Measurements from ENCODE around the gene CUL3. TPM values are rescaled to one million over a fixed set of nuclear protein-coding genes. Genes with fewer than 3 reads are reported as not detected.

Gene CUL3
- total and polyA plus RNA-seq, 10 of the 15 experiments (the other 5 are each of a cell fraction or from before 2014, with no cell fraction given), result 22.0 to 95.4 (median 53.4) TPM

DNA sequence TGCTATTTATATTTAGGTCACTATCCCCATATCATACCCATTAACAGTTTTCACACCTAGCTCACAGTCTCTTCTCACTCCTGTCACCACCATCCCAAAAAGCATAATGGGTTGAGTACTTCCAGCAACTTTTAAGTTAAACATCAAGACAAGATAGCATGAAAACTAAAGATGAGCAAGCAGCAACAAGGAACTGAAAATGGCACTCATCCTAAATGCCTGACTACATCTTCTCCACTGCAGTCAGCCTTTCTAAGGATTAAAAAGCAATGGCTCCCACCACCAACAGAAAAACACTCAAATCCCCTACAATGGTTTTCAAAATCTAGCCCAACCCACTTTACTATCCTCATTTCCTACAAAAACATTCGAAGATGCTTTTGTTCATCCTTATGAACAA lies 38.2 kb downstream of the CUL3 start:
- peak overlapping the region; percentile 34 for H3K4me2 ChIP-seq (ENCODE audit: control insufficient read depth, insufficient read depth)
- FAIRE-seq, result no peak
- in situ Hi-C loops (cut with MboI), result no loop called here
- peaks cover 3% of the 10 kb centered on the region; the same call in 1 of the 2 replicates for H3K4me1 ChIP-seq (ENCODE audit: control insufficient read depth, insufficient read depth, low read length)
- intact Hi-C loops (cut with micrococcal nuclease; ENCODE audit: unreplicated experiment), result no loop called here
- CTCF ChIA-PET, result interaction anchor here (1.1 to 1.2 kb wide), 2 partner anchors 11 to 13 kb away, joined by 4 to 5 read pairs; no protein-coding TSS in a partner anchor
- no peaks in the 10 kb centered on the region for H3K27me3 ChIP-seq (replicated peaks in 1 of 2; ENCODE audit: control insufficient read depth in 2 of 2, insufficient read depth in 2 of 2, low read length in 1 of 2)
- H2AFZ ChIP-seq (ENCODE audit: control insufficient read depth, low read depth, low read length), result no peak overlapping the region
- 96% methylated on average over 1 of the region's 1 CpG for WGBS (ENCODE audit: insufficient coverage, insufficient replicate concordance, low lambda C conversion rate, missing lambda C conversion rate)
- POLR2A ChIA-PET, result interaction anchor here (0.6 to 2.2 kb wide), 6 partner anchors 14 to 115 kb away, joined by 3 to 11 read pairs (median 4); no protein-coding TSS in a partner anchor
- H4K20me1 ChIP-seq (ENCODE audit: control insufficient read depth, insufficient read depth), result no peaks in the 10 kb centered on the region
- no peaks in the 10 kb centered on the region; the same call in 2 of the 3 replicates for H3K9me3 ChIP-seq (replicated peaks; ENCODE audit: control insufficient read depth, insufficient read depth, low read length)
- DNase-seq (ENCODE audit: low read depth, low spot score), result no peak
- H3K36me3 ChIP-seq (ENCODE audit: control insufficient read depth in 2 of 2, insufficient read depth in 2 of 2, low read length in 1 of 2), result peaks cover 7 to 8% of the 10 kb centered on the region in 2 experiments; a peak in 3 of 4 replicates
- H3K79me2 ChIP-seq (ENCODE audit: control insufficient read depth, insufficient read depth, low read length), result peaks cover 51% of the 10 kb centered on the region
- H3K4me3 ChIP-seq, result no peak overlapping the region
- BruUV-seq (replicated peaks), result no TSS peak
- ATAC-seq, result peak; percentile 54
- H3K9ac ChIP-seq (ENCODE audit: control insufficient read depth, insufficient read depth, low read length), result no peak overlapping the region
- SMC1A ChIA-PET (ENCODE audit: uncharacterized antibody, unreplicated experiment), result interaction anchor here (1.0 to 7.1 kb wide), 6 partner anchors 14 to 492 kb away, joined by 3 to 47 read pairs (median 4); no protein-coding TSS in a partner anchor
- peak overlapping the region; percentile 1; the same call in 1 of the 2 replicates for H3K27ac ChIP-seq (ENCODE audit: control insufficient read depth, insufficient read depth)
- RAD21 ChIA-PET (ENCODE audit: unreplicated experiment), result interaction anchor here (0.7 to 1.9 kb wide), 6 partner anchors 15 to 687 kb away, joined by 3 to 9 read pairs (median 4); partner anchors contain the start of gene CUL3
- no peak for TF ChIP-seq NRF1 (conservative IDR thresholded peaks at IDR 0.05; ENCODE audit: low read depth, low read length)
- TF ChIP-seq ZNF274 (IDR thresholded peaks at IDR 0.05; ENCODE audit: insufficient read depth, insufficient read length), result no peak
- TF ChIP-seq, protein P1, sequence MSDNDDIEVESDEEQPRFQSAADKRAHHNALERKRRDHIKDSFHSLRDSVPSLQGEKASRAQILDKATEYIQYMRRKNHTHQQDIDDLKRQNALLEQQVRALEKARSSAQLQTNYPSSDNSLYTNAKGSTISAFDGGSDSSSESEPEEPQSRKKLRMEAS (IDR thresholded peaks at IDR 0.05; ENCODE audit: low read depth, low read length), result no peak
- no peak for TF ChIP-seq USF1 (IDR thresholded peaks at IDR 0.05; ENCODE audit: borderline replicate concordance, extremely low read length, insufficient read depth, low read depth, low read length)
- TF ChIP-seq SPI1 (IDR thresholded peaks at IDR 0.05; ENCODE audit: borderline replicate concordance, insufficient read depth, low read depth, low read length), result peak; percentile 60; the same call in 1 of the 2 replicates
- no peak for TF ChIP-seq JUNB (IDR thresholded peaks at IDR 0.05)
- no peak for TF ChIP-seq HDAC6 (IDR thresholded peaks at IDR 0.05; ENCODE audit: unreplicated experiment)
- TF ChIP-seq ASH2L (IDR thresholded peaks at IDR 0.05; ENCODE audit: borderline replicate concordance, low read depth), result no peak
- 0 out of 2 replicates have a peak, but pooled peaks have one; percentile 4 for TF ChIP-seq NFIC (IDR thresholded peaks at IDR 0.05; ENCODE audit: low read depth, low read length)
- TF ChIP-seq ZZZ3 (IDR thresholded peaks at IDR 0.05; ENCODE audit: control insufficient read depth, insufficient read length, low read depth), result no peak
- no peak for TF ChIP-seq ESRRA (IDR thresholded peaks at IDR 0.05; ENCODE audit: low read length)
- TF ChIP-seq SUZ12 (IDR thresholded peaks at IDR 0.05; ENCODE audit: unreplicated experiment), result no peak
- TF ChIP-seq YY1 (IDR thresholded peaks at IDR 0.05; ENCODE audit: low read depth, low read length), result no peak
- TF ChIP-seq, protein P2, sequence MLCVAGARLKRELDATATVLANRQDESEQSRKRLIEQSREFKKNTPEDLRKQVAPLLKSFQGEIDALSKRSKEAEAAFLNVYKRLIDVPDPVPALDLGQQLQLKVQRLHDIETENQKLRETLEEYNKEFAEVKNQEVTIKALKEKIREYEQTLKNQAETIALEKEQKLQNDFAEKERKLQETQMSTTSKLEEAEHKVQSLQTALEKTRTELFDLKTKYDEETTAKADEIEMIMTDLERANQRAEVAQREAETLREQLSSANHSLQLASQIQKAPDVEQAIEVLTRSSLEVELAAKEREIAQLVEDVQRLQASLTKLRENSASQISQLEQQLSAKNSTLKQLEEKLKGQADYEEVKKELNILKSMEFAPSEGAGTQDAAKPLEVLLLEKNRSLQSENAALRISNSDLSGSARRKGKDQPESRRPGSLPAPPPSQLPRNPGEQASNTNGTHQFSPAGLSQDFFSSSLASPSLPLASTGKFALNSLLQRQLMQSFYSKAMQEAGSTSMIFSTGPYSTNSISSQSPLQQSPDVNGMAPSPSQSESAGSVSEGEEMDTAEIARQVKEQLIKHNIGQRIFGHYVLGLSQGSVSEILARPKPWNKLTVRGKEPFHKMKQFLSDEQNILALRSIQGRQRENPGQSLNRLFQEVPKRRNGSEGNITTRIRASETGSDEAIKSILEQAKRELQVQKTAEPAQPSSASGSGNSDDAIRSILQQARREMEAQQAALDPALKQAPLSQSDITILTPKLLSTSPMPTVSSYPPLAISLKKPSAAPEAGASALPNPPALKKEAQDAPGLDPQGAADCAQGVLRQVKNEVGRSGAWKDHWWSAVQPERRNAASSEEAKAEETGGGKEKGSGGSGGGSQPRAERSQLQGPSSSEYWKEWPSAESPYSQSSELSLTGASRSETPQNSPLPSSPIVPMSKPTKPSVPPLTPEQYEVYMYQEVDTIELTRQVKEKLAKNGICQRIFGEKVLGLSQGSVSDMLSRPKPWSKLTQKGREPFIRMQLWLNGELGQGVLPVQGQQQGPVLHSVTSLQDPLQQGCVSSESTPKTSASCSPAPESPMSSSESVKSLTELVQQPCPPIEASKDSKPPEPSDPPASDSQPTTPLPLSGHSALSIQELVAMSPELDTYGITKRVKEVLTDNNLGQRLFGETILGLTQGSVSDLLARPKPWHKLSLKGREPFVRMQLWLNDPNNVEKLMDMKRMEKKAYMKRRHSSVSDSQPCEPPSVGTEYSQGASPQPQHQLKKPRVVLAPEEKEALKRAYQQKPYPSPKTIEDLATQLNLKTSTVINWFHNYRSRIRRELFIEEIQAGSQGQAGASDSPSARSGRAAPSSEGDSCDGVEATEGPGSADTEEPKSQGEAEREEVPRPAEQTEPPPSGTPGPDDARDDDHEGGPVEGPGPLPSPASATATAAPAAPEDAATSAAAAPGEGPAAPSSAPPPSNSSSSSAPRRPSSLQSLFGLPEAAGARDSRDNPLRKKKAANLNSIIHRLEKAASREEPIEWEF (IDR thresholded peaks at IDR 0.05; ENCODE audit: insufficient replicate concordance, low read depth, low read length), result no peak
- TF ChIP-seq NR2C1 (IDR thresholded peaks at IDR 0.05), result no peak
- no peak for TF ChIP-seq ETV6 (conservative IDR thresholded peaks at IDR 0.05 in 1 of 2, IDR thresholded peaks at IDR 0.05 in 1 of 2; ENCODE audit: borderline replicate concordance in 1 of 2, low read depth in 1 of 2)

Data from GM12878 (cell line).